HG02852 (cell line): ENCODE results near the gene SARNP.
"Not testable (repeated sequence)": the region's sequence is repeated elsewhere in the genome, so short reads cannot be mapped to it uniquely, and the experiment has no call there.

ENCODE experiments used
- ATAC-seq: cut with Tn5 transposase; IDR thresholded peaks from one replicate; pipeline ENCODE4 v1.9.1; 2021; ENCODE audit warnings: mild to moderate bottlenecking, moderate library complexity; ENCODE audit not compliant: unreplicated experiment

Gene SARNP

GRCh38 chr12:55817345-55818139, at the start of gene SARNP, which contains the start of gene ORMDL2:
Gene SARNP, minus strand, starts transcription at chr12:55817724. Its CDS starts 23 bp downstream, at chr12:55817701.
Gene ORMDL2, plus strand, starts transcription at chr12:55818041. Its CDS starts 959 bp downstream, at chr12:55819000.
- peak; percentile 97 for ATAC-seq

GRCh38 chr12:55866454-55867004, 49.0 kb upstream of the SARNP start:
- not testable (repeated sequence) for ATAC-seq

GRCh38 chr12:55865327-55865726, 47.8 kb upstream of the SARNP start:
- ATAC-seq = no peak

GRCh38 chr12:55862931-55863330, 45.4 kb upstream of the SARNP start:
- ATAC-seq = not testable (repeated sequence)

DNA sequence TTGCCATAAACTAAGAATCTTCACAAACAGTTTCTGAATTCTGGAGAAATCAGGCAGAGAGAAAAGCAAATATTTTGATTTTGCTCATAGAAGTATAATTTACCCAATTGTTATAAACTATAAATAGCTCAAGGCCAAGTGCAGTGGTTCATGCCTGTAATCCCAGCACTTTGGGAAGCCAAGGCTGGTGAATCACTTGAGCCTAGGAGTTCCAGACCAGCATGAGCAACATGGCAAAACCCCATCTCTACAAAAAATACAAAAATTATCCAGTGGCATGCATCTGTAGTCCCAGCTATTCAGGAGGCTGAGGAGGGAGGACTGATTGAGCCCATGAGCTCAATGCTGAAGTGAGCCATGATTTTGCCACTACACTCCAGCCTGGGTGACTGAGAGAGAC, 44.8 kb upstream of the SARNP start:
- ATAC-seq = no peak

DNA sequence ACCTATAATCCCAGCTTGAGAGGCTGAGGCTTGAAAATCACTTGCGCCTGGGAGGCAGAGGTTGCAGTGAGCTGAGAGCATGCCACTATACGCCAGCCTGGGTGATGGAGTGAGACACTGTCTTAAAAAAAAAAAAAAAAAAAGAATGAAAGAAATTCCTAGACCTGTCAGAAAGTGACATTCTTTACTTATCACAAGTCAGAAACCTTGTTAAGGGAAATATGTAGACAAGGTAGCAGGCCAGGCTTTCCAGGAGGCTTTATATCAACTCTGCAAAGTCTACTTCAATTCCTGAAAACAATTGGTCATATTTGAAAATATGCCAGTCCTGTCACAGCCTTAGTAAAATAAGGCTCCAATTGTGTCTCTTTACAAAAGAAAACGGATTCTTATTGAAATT, 44.3 kb upstream of the SARNP start:
- ATAC-seq = no peak

GRCh38 chr12:55861396-55861795, 43.9 kb upstream of the SARNP start:
- ATAC-seq = no peak

GRCh38 chr12:55852740-55853139, 35.2 kb upstream of the SARNP start:
- ATAC-seq = no peak

DNA sequence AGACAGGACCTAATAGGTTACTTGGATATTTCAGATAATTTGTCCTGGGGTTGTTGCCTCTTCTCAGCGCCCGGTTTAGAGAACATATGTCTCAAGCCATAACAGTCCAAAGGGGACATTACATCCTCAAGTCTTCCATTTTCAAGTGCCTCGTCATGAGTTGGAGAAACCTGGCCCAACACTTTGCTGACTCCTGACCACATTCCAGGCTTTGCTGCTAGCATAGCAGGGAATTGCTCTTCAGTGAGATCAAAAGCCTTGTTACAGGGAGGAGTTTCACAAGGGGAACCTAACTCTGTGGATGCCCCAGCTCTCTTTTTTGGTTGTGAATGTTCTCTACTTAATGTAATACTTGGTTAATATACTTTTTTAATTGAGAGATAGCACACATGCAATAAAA, 33.4 kb upstream of the SARNP start:
- ATAC-seq = no peak

GRCh38 chr12:55850401-55850800, 32.9 kb upstream of the SARNP start:
- ATAC-seq = no peak

DNA sequence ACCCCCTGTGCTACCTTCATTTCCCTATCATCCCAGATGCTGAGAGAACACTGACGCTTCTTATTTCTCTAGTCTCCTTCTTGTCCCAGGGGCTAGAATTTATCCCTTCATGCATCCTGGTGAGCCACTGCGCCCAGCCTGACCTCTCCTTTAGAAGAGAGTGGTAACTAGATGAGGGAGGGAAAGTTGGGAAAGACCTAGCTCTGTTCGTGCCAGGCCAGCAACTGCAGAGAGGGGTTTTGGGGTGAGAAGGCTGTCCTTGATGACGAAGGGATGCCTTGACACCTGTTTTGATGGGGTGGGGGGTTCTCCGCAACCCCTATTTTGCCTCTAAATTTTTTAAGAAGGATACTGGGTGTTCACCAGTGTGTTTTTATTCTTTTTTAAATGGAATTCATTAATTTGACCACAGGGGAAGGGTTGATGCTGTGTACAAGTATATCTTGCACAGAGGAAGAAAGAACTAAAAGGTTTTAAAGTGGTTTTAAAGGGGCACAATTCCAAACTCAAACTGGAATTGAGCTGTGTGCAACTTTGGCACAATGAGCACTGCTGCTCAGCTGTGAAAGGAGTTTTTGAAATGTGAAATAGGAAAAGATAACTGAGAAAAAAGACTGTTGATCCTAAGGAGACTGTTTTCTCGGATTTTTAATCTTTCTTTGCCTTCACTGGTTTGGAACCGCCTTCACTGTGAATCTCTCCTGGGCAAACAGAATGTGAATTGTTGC, 32.3 kb upstream of the SARNP start:
- no peak for ATAC-seq

DNA sequence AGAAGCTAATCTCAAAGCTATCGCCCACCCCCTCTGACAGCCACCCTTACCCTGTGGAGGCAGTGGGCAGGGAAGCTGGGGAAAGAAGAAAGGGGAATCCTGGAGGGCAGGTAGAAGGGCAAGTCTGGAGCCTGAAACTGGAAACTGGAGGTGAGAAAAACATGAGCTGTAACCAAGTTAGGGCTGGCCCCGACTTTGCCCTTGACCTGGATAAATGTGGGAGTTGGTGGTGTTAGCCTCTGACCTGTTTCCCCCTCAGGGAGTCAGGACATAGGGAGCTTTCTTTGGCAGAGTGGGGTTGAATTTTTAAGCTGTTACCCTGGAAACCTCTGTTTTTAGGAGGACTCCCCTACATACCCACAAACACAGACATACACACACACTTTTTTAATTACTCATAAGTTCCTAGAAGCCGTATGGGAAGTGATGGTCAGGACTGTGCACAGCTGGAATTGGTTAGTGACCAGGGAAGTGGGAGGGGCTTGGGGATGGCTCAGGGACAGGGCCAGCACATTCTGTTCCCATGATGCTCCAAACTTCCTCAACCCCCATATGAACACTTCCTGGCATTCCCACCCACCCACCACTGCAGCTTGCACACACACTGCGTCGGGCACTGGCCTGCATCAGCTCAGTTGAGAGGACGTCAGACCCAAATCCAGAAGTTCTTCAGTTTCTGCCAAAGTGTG, 30.2 kb upstream of the SARNP start:
- no peak for ATAC-seq

DNA sequence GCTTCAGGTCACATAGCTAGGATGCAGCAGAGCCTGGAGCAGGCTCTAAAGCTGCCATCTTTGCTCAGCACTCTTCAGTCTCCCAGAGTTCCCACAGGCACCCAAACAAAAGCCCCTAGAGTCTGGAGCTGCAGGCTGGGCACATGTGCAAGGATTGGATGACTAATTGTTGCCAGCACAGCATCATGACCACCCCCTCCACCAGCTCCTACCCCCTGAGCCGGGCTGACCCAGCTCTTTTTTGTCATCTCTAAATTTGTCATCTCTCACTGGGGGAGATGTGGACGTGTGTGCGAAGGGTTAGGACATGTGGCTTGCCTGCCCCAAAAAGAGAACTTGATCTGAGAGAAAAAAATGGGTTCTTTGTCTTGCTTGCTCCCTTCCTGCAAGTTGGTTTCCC, 29.5 kb upstream of the SARNP start:
- ATAC-seq = no peak

DNA sequence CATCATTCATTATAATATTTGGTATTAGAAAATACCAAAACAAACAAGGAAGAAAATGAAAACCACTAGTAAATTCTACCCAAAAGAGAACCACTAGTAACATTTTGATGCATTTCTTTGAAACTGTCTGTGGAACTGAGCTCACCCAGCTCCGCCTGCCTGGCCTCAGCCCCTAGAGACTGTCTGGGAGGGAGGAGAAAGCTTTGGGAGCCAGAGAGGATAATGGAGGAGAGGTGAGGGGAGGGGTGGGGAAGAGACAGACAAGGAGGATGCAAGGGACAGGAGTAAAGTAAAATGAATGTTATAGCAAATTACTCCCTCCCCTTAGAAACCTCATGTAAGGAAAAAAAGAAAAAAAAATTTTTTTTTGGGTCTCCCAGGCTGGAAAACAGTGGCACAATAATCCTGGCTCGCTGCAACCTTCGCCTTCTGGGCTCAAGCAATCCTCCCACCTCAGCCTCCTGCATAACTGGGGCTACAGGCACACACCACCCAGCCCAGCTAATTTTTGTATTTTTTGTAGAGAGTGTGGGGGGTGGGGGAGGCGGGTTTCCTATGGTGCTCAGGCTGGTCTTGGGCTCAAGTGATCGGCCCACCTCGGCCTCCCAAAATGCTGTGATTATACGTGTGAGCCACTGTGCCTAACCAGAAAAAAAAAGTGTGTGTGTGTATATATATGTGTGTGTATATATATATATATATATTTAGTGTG, 28.4 kb upstream of the SARNP start:
- ATAC-seq = no peak

- no peak for ATAC-seq
Measured at GRCh38 chr12:55845361-55845760, 27.8 kb upstream of the SARNP start.

- ATAC-seq = no peak
Measured at GRCh38 chr12:55844961-55845360, 27.4 kb upstream of the SARNP start.

DNA sequence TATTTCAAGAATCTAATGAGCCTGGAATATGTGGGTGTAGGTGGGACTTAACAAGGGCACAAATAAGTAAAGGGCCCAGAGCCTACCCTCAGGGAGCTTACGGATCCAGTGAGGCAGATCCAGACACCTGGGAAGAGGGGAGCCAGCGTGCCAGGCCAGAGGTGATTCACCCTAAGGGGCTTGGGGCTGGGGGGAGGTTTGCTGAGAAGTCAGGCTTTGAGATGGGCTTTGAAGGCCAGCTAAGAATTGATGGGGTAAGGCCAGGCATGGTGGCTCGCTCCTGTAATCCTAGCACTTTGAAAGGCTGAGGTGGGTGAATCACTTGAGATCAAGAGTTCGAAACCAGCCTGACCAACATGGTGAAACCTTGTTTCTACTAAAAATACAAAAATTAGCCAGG, 25.9 kb upstream of the SARNP start:
- no peak for ATAC-seq

DNA sequence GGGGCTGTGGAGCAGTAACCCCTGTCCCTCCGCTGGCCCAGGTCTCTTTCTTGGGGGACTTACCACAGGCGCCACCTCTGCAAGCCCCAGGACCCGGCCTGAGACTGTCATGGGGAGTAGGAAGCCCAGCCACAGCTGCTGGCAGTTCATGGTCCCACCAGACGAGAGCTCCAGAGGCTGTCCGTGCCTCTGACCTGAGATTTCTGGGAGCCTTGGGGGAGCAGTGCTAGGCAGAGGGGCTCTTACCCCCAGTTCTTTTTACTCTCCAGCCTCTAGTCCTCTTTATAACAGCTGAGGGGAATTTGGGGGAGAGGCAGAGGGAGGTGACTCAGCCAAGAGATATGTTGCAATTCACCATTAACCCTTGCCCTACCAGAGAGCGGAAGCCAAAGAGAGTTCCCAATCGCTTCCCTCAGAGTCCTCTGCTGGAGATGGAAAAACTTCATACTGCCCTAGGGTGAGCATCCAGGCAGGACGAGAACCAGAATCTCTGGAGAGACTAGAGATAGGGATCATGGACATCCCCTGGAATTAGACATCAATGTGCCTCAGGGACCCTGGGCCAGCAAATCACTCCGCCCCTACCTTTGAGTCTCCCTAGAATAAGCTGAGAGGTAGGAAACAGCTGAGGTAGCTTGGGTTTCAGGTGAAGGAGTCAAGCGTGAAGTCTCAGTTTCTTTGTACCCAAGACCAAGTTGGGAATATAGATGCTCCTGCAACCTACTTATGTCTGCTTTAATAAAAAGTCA, 25.3 kb upstream of the SARNP start, which contains the start of gene MMP19:
TSS of gene MMP19 (minus strand) at position 256 of the 749 bp plus-strand sequence. CDS start at position 150, 106 bp downstream.
- no peak for ATAC-seq

GRCh38 chr12:55840581-55841351, 23.2 kb upstream of the SARNP start:
- ATAC-seq = no peak
